GM12878 (cell line): ENCODE measurements around the gene PPP1CC. TPM values are rescaled to one million over a fixed set of nuclear protein-coding genes. Genes with fewer than 3 reads are reported as not detected.

ENCODE experiments used
- ATAC-seq: fragments of 200-7000 bp; cut with Tn5 transposase; 3 replicates; pipeline ENCODE4 v1.9.1; 2020; ENCODE audit warnings: mild to moderate bottlenecking, moderate library complexity
- BruUV-seq: library from RNA; stranded (reverse); fragments of 400-500 nt; replicated peaks from 2 replicates; lab custom pipeline; 2021; lab: Mats Ljungman, UMichigan
- CTCF ChIA-PET: fragments of 300-600 bp; sonication (Branson Sonifier 250); formaldehyde crosslinking; extraction: SDS; loops from one replicate; lab custom pipeline; 2021; ENCODE audit warnings: inconsistent platforms; lab: Yijun Ruan, JAX
- POLR2A ChIA-PET: fragments of 350-600 bp; formaldehyde crosslinking; extraction: SDS; loops from one replicate; lab custom pipeline; 2021; ENCODE audit warnings: inconsistent platforms; lab: Charles Lee
- RAD21 ChIA-PET: fragments of 300-600 bp; sonication (Branson Sonifier 250); formaldehyde crosslinking; loops from one replicate; lab custom pipeline; 2023; ENCODE audit warnings: antibody characterized with exemption; ENCODE audit not compliant: unreplicated experiment; lab: Charles Lee
- SMC1A ChIA-PET: fragments of 300-600 bp; sonication (Branson Sonifier 250); formaldehyde crosslinking; loops from one replicate; lab custom pipeline; 2023; ENCODE audit not compliant: unreplicated experiment, uncharacterized antibody; lab: Charles Lee
- DNase-seq: peaks from one replicate; pipeline ENCODE4 v3.0.0-alpha.2; 2011; ENCODE audit warnings: low read depth, low spot score
- FAIRE-seq: peaks from 3 replicates; lab custom pipeline; 2011; peaks lifted over from hg19 to GRCh38; lab: Jason Lieb, UNC
- H2AFZ ChIP-seq: 2 replicates; pipeline ENCODE4 v1.6.0; 2011; ENCODE audit warnings: low read depth, low read length, control low read depth; ENCODE audit not compliant: control insufficient read depth
- H3K27ac ChIP-seq: 2 replicates; pipeline ENCODE4 v1.5.1; 2011; ENCODE audit warnings: control low read depth; ENCODE audit not compliant: control insufficient read depth, insufficient read depth
- H3K27me3 ChIP-seq, 2 experiments: replicated peaks in 1 of 2; 2 replicates each; pipeline versions ENCODE4 v1.6.0 to v1.6.1; 2011; ENCODE audit warnings: low read length in 1 of 2; ENCODE audit not compliant: control insufficient read depth in 2 of 2, insufficient read depth in 2 of 2
- H3K36me3 ChIP-seq, 2 experiments: 2 replicates each; pipeline ENCODE4 v1.5.1; 2011; ENCODE audit warnings: low read length in 1 of 2; ENCODE audit not compliant: control insufficient read depth in 2 of 2, insufficient read depth in 2 of 2
- H3K4me1 ChIP-seq: 2 replicates; pipeline ENCODE4 v1.6.1; 2011; ENCODE audit warnings: mild to moderate bottlenecking, low read length, moderate library complexity, mixed read lengths; ENCODE audit not compliant: control insufficient read depth, insufficient read depth
- H3K4me2 ChIP-seq: 2 replicates; pipeline ENCODE4 v1.6.0; 2011; ENCODE audit warnings: control low read depth; ENCODE audit not compliant: control insufficient read depth, insufficient read depth
- H3K4me3 ChIP-seq: fragments of 200-600 bp; sonication (generic); 2 replicates; pipeline ENCODE4 v1.5.1; 2016
- H3K79me2 ChIP-seq: 2 replicates; pipeline ENCODE4 v1.6.0; 2011; ENCODE audit warnings: low read length; ENCODE audit not compliant: control insufficient read depth, insufficient read depth
- H3K9ac ChIP-seq: 2 replicates; pipeline ENCODE4 v1.8.0; 2011; ENCODE audit warnings: low read length, control low read depth, mixed read lengths; ENCODE audit not compliant: control insufficient read depth, insufficient read depth
- H3K9me3 ChIP-seq: replicated peaks from 3 replicates; pipeline ENCODE4 v1.5.1; 2011; ENCODE audit warnings: mild to moderate bottlenecking, low read length; ENCODE audit not compliant: control insufficient read depth, insufficient read depth
- H4K20me1 ChIP-seq: 2 replicates; pipeline ENCODE4 v1.6.0; 2011; ENCODE audit not compliant: control insufficient read depth, insufficient read depth
- CBFB ChIP-seq: IDR thresholded peaks from 2 replicates; pipeline ENCODE4 v1.6.1; 2016; ENCODE audit warnings: antibody characterized with exemption, low read depth
- CHD2 ChIP-seq: IDR thresholded peaks from 2 replicates; pipeline ENCODE4 v1.6.1; 2011; ENCODE audit warnings: low read depth, low read length, improper control_type of control experiment, borderline replicate concordance
- FOXK2 ChIP-seq: fragments of 450-650 bp; IDR thresholded peaks from 2 replicates; pipeline ENCODE4 v1.6.1; 2017; ENCODE audit warnings: mild to moderate bottlenecking, moderate library complexity
- IRF4 ChIP-seq: IDR thresholded peaks from 2 replicates; pipeline ENCODE4 v1.6.1; 2011; ENCODE audit warnings: low read depth, low read length
- MEF2A ChIP-seq: IDR thresholded peaks from 2 replicates; pipeline ENCODE4 v1.6.1; 2011; ENCODE audit warnings: low read depth, mild to moderate bottlenecking, low read length, moderate library complexity; ENCODE audit not compliant: insufficient read depth
- MXI1 ChIP-seq: fragments of 150-350 bp; IDR thresholded peaks from 2 replicates; pipeline ENCODE4 v1.6.1; 2011; ENCODE audit warnings: low read depth, mild to moderate bottlenecking, inconsistent platforms, low read length, improper control_type of control experiment
- MYC ChIP-seq: IDR thresholded peaks from 2 replicates; pipeline ENCODE4 v1.6.1; 2011; ENCODE audit warnings: mild to moderate bottlenecking, low read length, moderate library complexity, inconsistent platforms; ENCODE audit not compliant: insufficient read depth, insufficient replicate concordance, insufficient read length, severe bottlenecking
- NR2C1 ChIP-seq: fragments of 450-650 bp; IDR thresholded peaks from 2 replicates; pipeline ENCODE4 v1.6.1; 2017; ENCODE audit warnings: antibody characterized with exemption, mild to moderate bottlenecking, moderate library complexity
- NRF1 ChIP-seq: conservative IDR thresholded peaks from 2 replicates; pipeline ENCODE4 v1.6.1; 2011; ENCODE audit warnings: mild to moderate bottlenecking, low read depth, low read length, improper control_type of control experiment
- SREBF2 ChIP-seq: IDR thresholded peaks from 2 replicates; pipeline ENCODE4 v1.6.1; 2012; ENCODE audit warnings: mild to moderate bottlenecking, low read length
- TCF3 ChIP-seq: IDR thresholded peaks from 2 replicates; pipeline ENCODE4 v1.6.1; 2012; ENCODE audit warnings: low read depth, mild to moderate bottlenecking, low read length, borderline replicate concordance; ENCODE audit not compliant: insufficient read depth
- ZBED1 ChIP-seq: IDR thresholded peaks from 2 replicates; pipeline ENCODE4 v1.6.1; 2016; ENCODE audit warnings: borderline replicate concordance
- in situ Hi-C: fragments of 300-500 bp; cut with MboI; formaldehyde crosslinking; loops from 9 replicates; pipeline ENCODE4 v1.14.3; 2018; ENCODE audit warnings: mixed read lengths
- intact Hi-C: fragments of 100-400 bp; cut with micrococcal nuclease; formaldehyde crosslinking; loops from one replicate; pipeline ENCODE4 v1.14.2; 2022; ENCODE audit not compliant: unreplicated experiment
- polyA plus RNA-seq, 11 experiments: library from polyadenylated mRNA; depleted of rRNA in 4 of 11; unstranded in 6 of 11; stranded (reverse) in 5 of 11; fragments of >200 nt; fragmentation: Nextera tagmentation in 4 of 11; fragmentation: Illumina TruSeq in 1 of 11; extraction: Ambion mirVana in 4 of 11; extraction: Trizol in 1 of 11; gene quantifications; 1 replicate in 1 of 11; 2 replicates in 10 of 11; pipeline versions ENCODE4 v1.2.1 to v1.2.3, GENCODE V29; 2011 to 2016; ENCODE audit warnings: inconsistent platforms in 2 of 11, missing spikeins in 2 of 11, low read depth in 1 of 11
- total RNA-seq, 4 experiments: library from RNA; depleted of rRNA in 3 of 4; stranded (reverse); fragments of >200 nt in 3 of 4; fragmentation: Illumina TruSeq in 1 of 4; extraction: Trizol in 1 of 4; gene quantifications; 2 replicates each; pipeline versions ENCODE4 v1.2.1 to v1.2.3, GENCODE V29; 2013 to 2021
- TF ChIP-seq, protein P1 (sequence below): fragments of 450-650 bp; formaldehyde crosslinking; IDR thresholded peaks from 2 replicates; pipeline ENCODE4 v1.5.0; 2022; ENCODE audit warnings: mild to moderate bottlenecking, missing genetic modification characterization
- TF ChIP-seq, protein P2 (sequence below): IDR thresholded peaks from 2 replicates; pipeline ENCODE4 v1.6.1; 2012; ENCODE audit warnings: low read length, inconsistent platforms
- TF ChIP-seq, protein P3 (sequence below): fragments of 450-650 bp; IDR thresholded peaks from 2 replicates; pipeline ENCODE4 v1.6.1; 2017; ENCODE audit warnings: mild to moderate bottlenecking, low read depth, inconsistent platforms; ENCODE audit not compliant: poor library complexity, severe bottlenecking

The PPP1CC gene
- total and polyA plus RNA-seq, 10 of the 15 experiments (the other 5 are each of a cell fraction or from before 2014, with no cell fraction given), result 64.4 to 279 (median 157) TPM

DNA sequence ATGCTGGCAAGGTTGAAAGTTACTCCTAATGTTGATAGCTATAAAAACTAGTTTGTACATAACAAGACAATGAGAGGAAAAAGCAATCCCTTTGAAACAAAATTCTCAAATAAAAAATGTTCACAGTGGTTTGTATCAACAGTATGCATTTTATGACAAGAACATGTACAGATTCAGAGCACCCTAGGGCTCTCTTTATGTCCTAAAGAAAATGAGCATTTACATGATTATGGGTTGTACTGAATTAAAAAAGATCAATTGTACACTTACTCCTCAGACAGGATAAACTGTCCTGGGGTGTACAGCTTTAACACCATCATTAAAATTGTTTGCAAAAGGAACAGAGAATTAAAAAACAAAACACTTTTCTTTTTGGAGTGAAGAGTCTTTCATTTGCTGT, 22.2 kb downstream of the PPP1CC start:
- no peak overlapping the region for H3K4me2 ChIP-seq
- intact Hi-C loops (no loop called here), in situ Hi-C loops (no loop called here)
- no peaks in the 10 kb centered on the region for H4K20me1 ChIP-seq
- RAD21 ChIA-PET, result interaction anchor here (2.0 kb wide), 1 partner anchor 167 kb away, joined by 5 read pairs; no protein-coding TSS in a partner anchor
- POLR2A ChIA-PET, result no interaction called here
- no peaks in the 10 kb centered on the region for H3K9me3 ChIP-seq
- no TSS peak for BruUV-seq
- no peak overlapping the region for H3K4me3 ChIP-seq
- FAIRE-seq (no peak), ATAC-seq (no peak), DNase-seq (no peak)
- SMC1A ChIA-PET, result interaction anchor here (0.9 to 1.5 kb wide), 5 partner anchors 15 to 75 kb away, joined by 3 to 4 read pairs (median 3); no protein-coding TSS in a partner anchor
- no peak overlapping the region for H3K27ac ChIP-seq
- H2AFZ ChIP-seq, result no peak overlapping the region
- no peak overlapping the region for H3K9ac ChIP-seq
- peaks cover 3% of the 10 kb centered on the region; the same call in 1 of the 2 replicates for H3K4me1 ChIP-seq
- H3K79me2 ChIP-seq, result peaks cover 5% of the 10 kb centered on the region
- no peaks in the 10 kb centered on the region for H3K27me3 ChIP-seq
- CTCF ChIA-PET, result interaction anchor here (0.7 to 1.2 kb wide), 2 partner anchors 11 to 16 kb away, joined by 3 to 5 read pairs; no protein-coding TSS in a partner anchor
- peaks cover 16 to 50% of the 10 kb centered on the region in 2 experiments for H3K36me3 ChIP-seq
- TF ChIP-seq, protein P1, sequence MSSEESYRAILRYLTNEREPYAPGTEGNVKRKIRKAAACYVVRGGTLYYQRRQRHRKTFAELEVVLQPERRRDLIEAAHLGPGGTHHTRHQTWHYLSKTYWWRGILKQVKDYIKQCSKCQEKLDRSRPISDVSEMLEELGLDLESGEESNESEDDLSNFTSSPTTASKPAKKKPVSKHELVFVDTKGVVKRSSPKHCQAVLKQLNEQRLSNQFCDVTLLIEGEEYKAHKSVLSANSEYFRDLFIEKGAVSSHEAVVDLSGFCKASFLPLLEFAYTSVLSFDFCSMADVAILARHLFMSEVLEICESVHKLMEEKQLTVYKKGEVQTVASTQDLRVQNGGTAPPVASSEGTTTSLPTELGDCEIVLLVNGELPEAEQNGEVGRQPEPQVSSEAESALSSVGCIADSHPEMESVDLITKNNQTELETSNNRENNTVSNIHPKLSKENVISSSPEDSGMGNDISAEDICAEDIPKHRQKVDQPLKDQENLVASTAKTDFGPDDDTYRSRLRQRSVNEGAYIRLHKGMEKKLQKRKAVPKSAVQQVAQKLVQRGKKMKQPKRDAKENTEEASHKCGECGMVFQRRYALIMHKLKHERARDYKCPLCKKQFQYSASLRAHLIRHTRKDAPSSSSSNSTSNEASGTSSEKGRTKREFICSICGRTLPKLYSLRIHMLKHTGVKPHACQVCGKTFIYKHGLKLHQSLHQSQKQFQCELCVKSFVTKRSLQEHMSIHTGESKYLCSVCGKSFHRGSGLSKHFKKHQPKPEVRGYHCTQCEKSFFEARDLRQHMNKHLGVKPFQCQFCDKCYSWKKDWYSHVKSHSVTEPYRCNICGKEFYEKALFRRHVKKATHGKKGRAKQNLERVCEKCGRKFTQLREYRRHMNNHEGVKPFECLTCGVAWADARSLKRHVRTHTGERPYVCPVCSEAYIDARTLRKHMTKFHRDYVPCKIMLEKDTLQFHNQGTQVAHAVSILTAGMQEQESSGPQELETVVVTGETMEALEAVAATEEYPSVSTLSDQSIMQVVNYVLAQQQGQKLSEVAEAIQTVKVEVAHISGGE, result no peak
- no peak for TF ChIP-seq MEF2A
- no peak for TF ChIP-seq CBFB
- TF ChIP-seq ZBED1, result no peak
- no peak for TF ChIP-seq NRF1
- TF ChIP-seq, protein P2, sequence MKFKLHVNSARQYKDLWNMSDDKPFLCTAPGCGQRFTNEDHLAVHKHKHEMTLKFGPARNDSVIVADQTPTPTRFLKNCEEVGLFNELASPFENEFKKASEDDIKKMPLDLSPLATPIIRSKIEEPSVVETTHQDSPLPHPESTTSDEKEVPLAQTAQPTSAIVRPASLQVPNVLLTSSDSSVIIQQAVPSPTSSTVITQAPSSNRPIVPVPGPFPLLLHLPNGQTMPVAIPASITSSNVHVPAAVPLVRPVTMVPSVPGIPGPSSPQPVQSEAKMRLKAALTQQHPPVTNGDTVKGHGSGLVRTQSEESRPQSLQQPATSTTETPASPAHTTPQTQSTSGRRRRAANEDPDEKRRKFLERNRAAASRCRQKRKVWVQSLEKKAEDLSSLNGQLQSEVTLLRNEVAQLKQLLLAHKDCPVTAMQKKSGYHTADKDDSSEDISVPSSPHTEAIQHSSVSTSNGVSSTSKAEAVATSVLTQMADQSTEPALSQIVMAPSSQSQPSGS, result no peak
- no peak for TF ChIP-seq NR2C1
- no peak for TF ChIP-seq TCF3
- TF ChIP-seq IRF4, result no peak
- no peak for TF ChIP-seq FOXK2
- no peak for TF ChIP-seq MYC
- TF ChIP-seq SREBF2, result no peak
- TF ChIP-seq CHD2, result no peak
- no peak for TF ChIP-seq MXI1
- TF ChIP-seq, protein P3, sequence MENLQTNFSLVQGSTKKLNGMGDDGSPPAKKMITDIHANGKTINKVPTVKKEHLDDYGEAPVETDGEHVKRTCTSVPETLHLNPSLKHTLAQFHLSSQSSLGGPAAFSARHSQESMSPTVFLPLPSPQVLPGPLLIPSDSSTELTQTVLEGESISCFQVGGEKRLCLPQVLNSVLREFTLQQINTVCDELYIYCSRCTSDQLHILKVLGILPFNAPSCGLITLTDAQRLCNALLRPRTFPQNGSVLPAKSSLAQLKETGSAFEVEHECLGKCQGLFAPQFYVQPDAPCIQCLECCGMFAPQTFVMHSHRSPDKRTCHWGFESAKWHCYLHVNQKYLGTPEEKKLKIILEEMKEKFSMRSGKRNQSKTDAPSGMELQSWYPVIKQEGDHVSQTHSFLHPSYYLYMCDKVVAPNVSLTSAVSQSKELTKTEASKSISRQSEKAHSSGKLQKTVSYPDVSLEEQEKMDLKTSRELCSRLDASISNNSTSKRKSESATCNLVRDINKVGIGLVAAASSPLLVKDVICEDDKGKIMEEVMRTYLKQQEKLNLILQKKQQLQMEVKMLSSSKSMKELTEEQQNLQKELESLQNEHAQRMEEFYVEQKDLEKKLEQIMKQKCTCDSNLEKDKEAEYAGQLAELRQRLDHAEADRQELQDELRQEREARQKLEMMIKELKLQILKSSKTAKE, result no peak
